ENCODE data around the gene MET.
"Not testable (repeated sequence)": the region's sequence is repeated elsewhere in the genome, so short reads cannot be mapped to it uniquely, and the experiment has no call there.

MET gene

GRCh38 chr7:116698930-116699721 lies 27.1 kb downstream of the MET start:
- DNase-seq: no peak

GRCh38 chr7:116699722-116700120 lies 27.7 kb downstream of the MET start:
- no peak for DNase-seq

- no peak for DNase-seq
Measured at GRCh38 chr7:116702046-116702785, 30.2 kb downstream of the MET start.

DNA sequence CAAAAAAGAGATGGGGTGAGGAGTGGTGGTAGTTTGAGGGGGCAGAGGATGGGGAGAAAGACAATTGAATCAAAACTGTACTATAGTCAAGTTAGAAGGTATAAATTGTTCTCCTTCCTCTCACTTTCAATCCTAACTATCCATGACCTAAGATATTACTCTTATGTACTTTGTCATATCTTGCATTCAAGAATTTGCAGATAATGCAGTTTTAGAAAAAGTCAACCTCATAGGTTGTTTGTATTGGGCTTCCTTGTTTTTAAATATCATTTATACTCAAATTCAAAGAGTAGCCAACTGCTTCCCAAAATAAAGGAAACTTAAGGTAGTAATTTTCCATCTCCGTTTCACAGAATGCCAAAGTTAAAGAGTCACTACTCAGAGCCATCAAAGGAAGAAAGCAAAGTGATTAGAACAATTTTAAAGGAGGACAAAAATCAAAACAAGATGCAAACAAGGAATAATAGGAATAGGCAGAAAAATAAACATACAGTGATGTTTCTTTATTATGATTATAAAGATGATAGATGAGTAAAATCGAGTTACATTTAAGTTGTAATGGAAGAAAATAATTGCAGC lies 32.7 kb downstream of the MET start:
- no peak for DNase-seq

GRCh38 chr7:116705419-116705818 lies 33.4 kb downstream of the MET start:
- DNase-seq: no peak

GRCh38 chr7:116706668-116707126 lies 34.7 kb downstream of the MET start:
- DNase-seq: no peak

DNA sequence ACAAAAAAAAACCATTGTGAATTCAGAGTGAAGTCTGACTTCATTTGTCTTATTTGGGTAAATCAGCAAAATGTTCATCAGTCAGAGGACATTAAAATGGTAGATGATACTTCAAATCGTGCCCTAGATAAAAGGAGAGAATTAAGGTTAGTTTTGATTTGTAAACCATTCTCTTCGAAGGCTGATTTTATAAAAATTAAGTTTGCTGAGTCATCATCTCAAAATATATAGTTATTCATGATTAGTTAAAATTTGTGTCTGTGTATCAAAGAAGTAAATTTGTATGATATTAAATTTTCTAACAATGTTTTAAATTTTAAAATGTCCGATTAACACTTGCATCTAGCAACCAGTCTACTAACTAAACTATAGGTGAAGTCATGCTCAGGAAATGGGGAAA lies 35.3 kb downstream of the MET start:
- DNase-seq: no peak

DNA sequence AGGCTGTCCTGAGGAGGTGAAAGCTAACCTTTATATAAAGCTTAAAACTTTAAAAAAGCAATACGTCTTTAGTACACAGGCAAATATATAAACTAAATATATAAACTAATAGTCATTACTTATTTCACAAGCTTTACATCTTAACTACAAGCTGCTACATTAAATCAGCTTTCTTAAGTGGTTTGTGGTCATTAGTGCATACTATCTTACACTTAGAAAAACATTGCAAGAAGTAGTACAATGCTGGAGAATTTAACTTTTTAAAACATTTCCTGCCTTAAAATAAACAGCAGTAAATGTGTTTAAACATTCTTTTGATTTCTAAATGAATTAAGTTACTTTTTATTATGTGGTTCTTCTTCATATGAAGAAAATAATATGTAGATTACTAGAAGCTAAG lies 36.3 kb downstream of the MET start:
- no peak for DNase-seq

GRCh38 chr7:116708861-116709260 lies 36.9 kb downstream of the MET start:
- no peak for DNase-seq

DNA sequence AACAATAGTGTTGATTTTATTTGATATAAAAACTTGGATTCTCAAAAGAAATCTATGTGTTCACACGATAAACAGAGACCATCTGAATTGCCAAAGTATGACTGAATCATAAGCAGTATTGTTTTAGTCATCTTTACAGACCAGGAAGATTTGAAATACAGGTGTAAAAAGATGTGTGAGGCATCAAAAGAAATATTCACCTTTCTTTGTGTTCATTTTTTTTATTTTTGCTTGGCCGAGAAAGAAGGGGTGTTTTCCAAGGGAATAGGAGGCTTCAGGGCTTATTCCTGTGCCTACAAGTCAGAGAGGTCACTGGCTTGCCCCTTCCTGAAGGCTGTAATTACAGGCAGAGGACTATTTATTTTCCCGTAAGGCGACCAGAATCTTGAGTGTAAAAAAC lies 37.3 kb downstream of the MET start:
- DNase-seq: no peak

- DNase-seq: no peak
Measured at GRCh38 chr7:116710764-116711452, 38.9 kb downstream of the MET start.

DNA sequence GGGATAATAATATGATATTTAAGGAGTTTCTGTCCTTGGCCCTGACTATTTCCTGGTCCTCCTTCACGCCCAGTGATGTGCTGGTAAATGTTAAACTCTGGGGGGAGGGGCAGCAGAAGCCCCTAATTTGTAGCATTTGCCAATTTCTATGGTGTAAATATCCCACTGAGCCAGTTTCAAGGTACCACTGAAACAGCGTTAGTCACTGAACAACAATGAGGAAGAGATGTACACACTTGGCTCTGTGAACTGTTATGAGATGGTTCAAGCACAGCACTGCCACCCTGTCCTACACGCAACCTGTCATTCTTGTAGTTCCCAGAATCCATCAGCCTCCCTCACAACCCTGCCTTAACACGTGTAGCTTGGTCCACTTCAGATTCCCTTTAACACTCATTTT lies 39.8 kb downstream of the MET start:
- DNase-seq: no peak

DNA sequence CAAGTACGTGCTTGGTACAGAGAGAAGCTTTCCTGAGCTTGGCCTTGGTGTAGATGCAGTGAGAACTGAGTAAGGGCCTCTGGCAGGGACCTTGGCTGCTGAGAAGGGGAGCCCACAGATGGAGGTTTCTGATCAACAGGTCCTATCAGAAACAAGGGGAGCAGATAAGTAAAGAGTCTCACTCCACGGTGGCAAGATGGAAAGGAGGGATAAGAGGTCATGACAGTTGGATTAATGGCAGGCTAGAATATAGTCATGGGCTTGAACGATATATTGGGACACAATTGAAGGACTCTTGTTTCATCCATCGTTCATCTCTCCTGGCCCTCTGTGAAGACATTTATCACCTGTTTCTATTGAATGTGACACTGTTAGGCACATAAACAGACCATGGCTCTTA lies 41.5 kb downstream of the MET start:
- no peak for DNase-seq

GRCh38 chr7:116713918-116714317 lies 41.9 kb downstream of the MET start:
- no peak for DNase-seq

DNA sequence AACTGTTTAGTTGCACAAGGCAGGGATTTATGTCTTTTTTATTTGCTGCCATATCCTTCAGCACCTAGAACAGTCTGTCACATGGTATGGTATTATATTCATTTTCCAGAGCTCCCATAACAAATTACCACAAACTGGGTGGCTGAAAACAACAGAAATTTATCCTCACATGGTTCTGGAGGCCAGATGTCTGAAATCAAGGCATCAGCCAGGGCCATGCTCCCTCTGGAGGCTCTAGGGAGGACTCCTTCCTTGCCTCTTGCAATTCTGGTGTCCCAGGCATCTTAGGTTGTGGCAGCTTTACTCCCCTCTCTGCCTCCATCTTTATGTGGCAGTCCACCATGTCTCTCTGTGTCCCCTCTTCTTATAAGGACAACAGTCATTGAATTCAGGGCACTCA lies 43.1 kb downstream of the MET start:
- DNase-seq: no peak

DNA sequence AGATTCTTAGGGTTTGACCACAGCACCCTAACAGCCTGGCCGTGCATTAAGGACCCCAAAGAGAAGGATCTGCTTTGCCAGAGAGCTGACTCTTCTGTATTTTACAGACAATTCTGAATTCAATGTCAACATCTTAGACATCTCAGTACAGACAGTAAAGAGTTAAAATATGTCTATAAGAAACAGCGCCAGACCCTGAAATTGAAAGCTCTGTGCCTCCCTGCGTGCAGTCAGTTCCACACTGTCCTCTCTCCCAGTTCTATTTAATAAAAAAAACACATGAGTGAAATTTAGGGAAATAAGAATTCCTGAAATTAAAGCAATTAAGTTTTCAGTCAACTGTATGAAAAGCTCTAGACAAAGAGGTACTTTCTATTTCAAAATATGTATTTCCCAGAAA lies 45.1 kb downstream of the MET start:
- no peak for DNase-seq

DNA sequence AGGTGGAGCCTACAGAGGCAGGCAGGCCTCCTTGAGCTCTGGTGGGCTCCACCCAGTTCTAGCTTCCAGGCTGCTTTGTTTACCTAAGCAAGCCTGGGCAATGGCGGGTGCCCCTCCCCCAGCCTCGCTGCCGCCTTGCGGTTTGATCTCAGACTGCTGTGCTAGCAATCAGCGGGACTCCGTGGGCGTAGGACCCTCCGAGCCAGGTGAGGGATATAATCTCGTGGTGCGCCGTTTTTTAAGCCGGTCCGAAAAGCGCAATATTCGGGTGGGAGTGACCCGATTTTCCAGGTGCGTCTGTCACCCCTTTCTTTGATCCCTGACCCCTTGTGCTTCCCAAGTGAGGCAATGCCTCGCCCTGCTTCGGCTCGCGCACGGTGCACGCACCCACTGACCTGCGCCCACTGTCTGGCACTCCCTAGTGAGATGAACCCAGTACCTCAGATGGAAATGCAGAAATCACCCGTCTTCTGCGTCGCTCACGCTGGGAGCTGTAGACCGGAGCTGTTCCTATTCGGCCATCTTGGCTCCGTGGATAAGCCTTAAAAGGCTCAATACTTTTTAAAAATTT lies 52.0 kb downstream of the MET start:
- DNase-seq: not testable (repeated sequence)

DNA sequence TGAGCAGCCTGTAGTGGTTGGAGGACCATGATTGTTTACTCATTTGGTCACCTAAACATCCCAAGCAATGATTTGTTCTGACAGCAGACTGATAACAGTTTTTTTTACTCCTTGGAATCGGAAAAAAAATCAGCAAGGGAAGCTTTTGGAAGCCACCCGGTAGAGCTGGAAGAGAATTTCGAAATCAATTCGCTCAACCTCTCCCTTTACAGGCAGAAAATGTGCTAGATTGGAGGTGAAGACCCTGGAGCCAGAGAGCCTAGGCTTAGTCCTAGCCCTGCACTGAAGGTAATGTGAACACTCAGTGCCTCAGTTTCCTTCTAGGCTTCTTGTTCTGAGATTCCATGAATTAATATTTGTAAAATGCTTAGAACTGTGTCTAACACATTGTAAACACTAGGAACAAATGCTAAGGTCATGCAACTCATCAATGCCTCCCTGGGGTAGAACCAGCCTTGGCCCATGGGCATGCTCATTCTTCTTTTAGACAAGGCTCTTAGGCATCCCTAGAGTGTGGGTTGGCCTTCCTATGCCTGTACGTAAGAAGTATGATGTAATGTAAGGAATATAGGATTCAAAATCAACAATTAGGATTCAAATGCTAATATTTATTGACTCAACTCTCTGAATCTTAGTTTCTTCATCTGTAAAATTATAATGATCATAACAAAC lies 52.7 kb downstream of the MET start:
- DNase-seq: no peak

- no peak for DNase-seq
Measured at GRCh38 chr7:116726149-116726548, 54.2 kb downstream of the MET start.

DNA sequence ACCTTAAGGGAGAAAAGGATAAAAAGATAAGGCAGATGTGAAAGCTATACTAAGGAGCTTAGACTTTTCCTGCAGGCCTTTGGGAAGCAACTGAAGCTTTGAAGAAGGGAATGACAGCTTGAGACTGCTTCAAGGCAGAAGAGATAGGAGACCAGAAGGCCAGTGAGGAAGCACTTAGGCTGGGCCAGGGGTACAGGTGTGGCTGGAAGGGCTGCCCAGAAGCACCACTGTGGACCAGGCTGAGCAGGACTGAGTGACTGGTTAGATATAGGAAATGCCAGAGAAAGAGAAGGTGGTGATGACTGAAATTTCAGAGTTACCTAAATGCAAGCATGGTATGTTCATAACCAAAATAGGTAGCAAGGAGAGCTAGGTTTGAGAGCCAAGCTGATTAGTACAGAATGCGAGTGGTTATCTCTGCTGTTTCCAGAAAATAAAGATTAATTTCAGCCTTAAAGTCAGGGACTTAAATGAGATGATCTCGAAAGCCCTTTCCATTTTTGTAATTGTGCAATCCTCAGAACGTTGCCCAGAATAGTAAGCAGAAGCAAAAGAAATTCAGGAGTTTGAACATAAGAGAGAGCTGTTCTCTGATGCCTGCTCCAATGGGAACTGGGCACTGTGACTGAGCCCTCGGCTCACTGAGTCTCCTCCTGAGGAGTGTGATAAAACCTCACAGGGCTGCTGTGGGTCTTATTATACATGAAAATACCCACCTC lies 54.9 kb downstream of the MET start:
- no peak for DNase-seq

- no peak for DNase-seq
Measured at GRCh38 chr7:116727432-116728009, 55.5 kb downstream of the MET start.
